NK-92 (cell line): ENCODE measurements around the gene DIP2C.

ENCODE experiments used
- DNase-seq: peaks from one replicate; lab custom pipeline; 2025; ENCODE audit not compliant: unreplicated experiment; lab: John Stamatoyannopoulos, UW

DIP2C gene

GRCh38 chr10:558891-559766 lies 130.3 kb downstream of the DIP2C start:
- DNase-seq: no peak

GRCh38 chr10:558364-558763 lies 131.1 kb downstream of the DIP2C start:
- no peak for DNase-seq

GRCh38 chr10:557792-558328 lies 131.6 kb downstream of the DIP2C start:
- DNase-seq: no peak

- DNase-seq: no peak
Measured at GRCh38 chr10:556971-557637, 132.4 kb downstream of the DIP2C start.

GRCh38 chr10:555682-556350 lies 133.7 kb downstream of the DIP2C start:
- DNase-seq: no peak

GRCh38 chr10:555281-555680 lies 134.2 kb downstream of the DIP2C start:
- DNase-seq: no peak

GRCh38 chr10:554182-554848 lies 135.2 kb downstream of the DIP2C start:
- DNase-seq: no peak

- DNase-seq: no peak
Measured at GRCh38 chr10:553233-553632, 136.2 kb downstream of the DIP2C start.

- no peak for DNase-seq
Measured at GRCh38 chr10:552679-553078, 136.8 kb downstream of the DIP2C start.

- no peak for DNase-seq
Measured at GRCh38 chr10:551373-552252, 137.9 kb downstream of the DIP2C start.

- DNase-seq: no peak
Measured at GRCh38 chr10:550665-551372, 138.6 kb downstream of the DIP2C start.

- DNase-seq: no peak
Measured at GRCh38 chr10:549391-549790, 140.1 kb downstream of the DIP2C start.

- DNase-seq: no peak
Measured at GRCh38 chr10:548238-548901, 141.1 kb downstream of the DIP2C start.

- no peak for DNase-seq
Measured at GRCh38 chr10:547591-548081, 141.8 kb downstream of the DIP2C start.

GRCh38 chr10:546971-547590 lies 142.4 kb downstream of the DIP2C start:
- DNase-seq: no peak

- no peak for DNase-seq
Measured at GRCh38 chr10:546451-546850, 143.0 kb downstream of the DIP2C start.

GRCh38 chr10:543862-544822 lies 145.3 kb downstream of the DIP2C start:
- no peak for DNase-seq
